Trophoblast cell (in vitro differentiated cells and primary cell): ENCODE data around the gene FIBCD1.

Source experiments
- DNase-seq, 2 donors: peaks; one replicate each; pipeline ENCODE4 v3.0.0-alpha.2; 2016
- H2AFZ ChIP-seq: 2 replicates; pipeline ENCODE4 v1.6.1; 2013; ENCODE audit warnings: low read length, moderate library complexity, mild to moderate bottlenecking; ENCODE audit not compliant: insufficient read depth, poor library complexity
- H2AK5ac ChIP-seq: 2 replicates; pipeline ENCODE4 v1.6.1; 2013; ENCODE audit warnings: mild to moderate bottlenecking, low read length
- H2BK120ac ChIP-seq: 2 replicates; pipeline ENCODE4 v1.6.1; 2013; ENCODE audit warnings: low read length, mild to moderate bottlenecking, moderate library complexity; ENCODE audit not compliant: insufficient read depth, poor library complexity
- H2BK12ac ChIP-seq: 2 replicates; pipeline ENCODE4 v1.6.1; 2013; ENCODE audit warnings: mild to moderate bottlenecking, low read length, moderate library complexity
- H2BK5ac ChIP-seq: 2 replicates; pipeline ENCODE4 v1.6.1; 2013; ENCODE audit warnings: low read length, low read depth, moderate library complexity, mild to moderate bottlenecking; ENCODE audit not compliant: poor library complexity
- H3K14ac ChIP-seq: 2 replicates; pipeline ENCODE4 v1.6.1; 2013; ENCODE audit warnings: mild to moderate bottlenecking, low read length
- H3K18ac ChIP-seq: 2 replicates; pipeline ENCODE4 v1.6.1; 2013; ENCODE audit warnings: mild to moderate bottlenecking, low read length
- H3K23ac ChIP-seq: 2 replicates; pipeline ENCODE4 v1.6.1; 2013; ENCODE audit warnings: low read length
- H3K27ac ChIP-seq: 2 replicates; pipeline ENCODE4 v1.5.1; 2013; ENCODE audit warnings: low read depth, mild to moderate bottlenecking, inconsistent platforms, low read length, moderate library complexity
- H3K27me3 ChIP-seq: 2 replicates; pipeline ENCODE4 v1.6.1; 2013; ENCODE audit warnings: inconsistent platforms, mild to moderate bottlenecking, low read length, moderate library complexity; ENCODE audit not compliant: insufficient read depth
- H3K36me3 ChIP-seq, 2 experiments: 1 replicate in 1 of 2; 2 replicates in 1 of 2; pipeline ENCODE4 v1.6.1; 2013; ENCODE audit warnings: low read length in 2 of 2, mild to moderate bottlenecking in 2 of 2, moderate library complexity in 1 of 2; ENCODE audit not compliant: insufficient read depth in 2 of 2, control insufficient read depth in 1 of 2
- H3K4ac ChIP-seq: 2 replicates; pipeline ENCODE4 v1.6.1; 2013; ENCODE audit warnings: low read depth, mild to moderate bottlenecking, low read length, moderate library complexity
- H3K4me1 ChIP-seq, 2 experiments: 1 replicate in 1 of 2; 2 replicates in 1 of 2; pipeline ENCODE4 v1.6.1; 2013; ENCODE audit warnings: low read length in 2 of 2, mild to moderate bottlenecking in 2 of 2, moderate library complexity in 1 of 2; ENCODE audit not compliant: insufficient read depth in 2 of 2, control insufficient read depth in 1 of 2
- H3K4me2 ChIP-seq: 2 replicates; pipeline ENCODE4 v1.6.1; 2013; ENCODE audit warnings: inconsistent platforms, mild to moderate bottlenecking, low read length, moderate library complexity
- H3K4me3 ChIP-seq: 2 replicates; pipeline ENCODE4 v1.5.1; 2013; ENCODE audit warnings: mild to moderate bottlenecking, low read depth, low read length, inconsistent platforms
- H3K79me1 ChIP-seq: one replicate; pipeline ENCODE4 v1.6.1; 2013; ENCODE audit warnings: low read length
- H3K79me2 ChIP-seq: 2 replicates; pipeline ENCODE4 v1.6.1; 2013; ENCODE audit warnings: low read length, mild to moderate bottlenecking; ENCODE audit not compliant: control insufficient read depth, insufficient read depth, poor library complexity
- H3K9ac ChIP-seq: 2 replicates; pipeline ENCODE4 v1.6.1; 2013; ENCODE audit warnings: mild to moderate bottlenecking, low read length
- H3K9me3 ChIP-seq: 2 replicates; pipeline ENCODE4 v1.6.1; 2013; ENCODE audit warnings: low read depth, mild to moderate bottlenecking, control low read depth, inconsistent platforms, low read length; ENCODE audit not compliant: insufficient read depth
- H4K12ac ChIP-seq: 2 replicates; pipeline ENCODE4 v1.6.1; 2013; ENCODE audit warnings: low read depth, mild to moderate bottlenecking, low read length, moderate library complexity
- H4K8ac ChIP-seq: 2 replicates; pipeline ENCODE4 v1.6.1; 2013; ENCODE audit warnings: low read depth, mild to moderate bottlenecking, low read length, moderate library complexity
- H4K91ac ChIP-seq: one replicate; pipeline ENCODE4 v1.6.1; 2013; ENCODE audit warnings: low read depth, mild to moderate bottlenecking, low read length, moderate library complexity
- WGBS: extraction: QIAGEN DNeasy Blood & Tissue Kit; methylation state at CpG from one replicate; pipeline ENCODE4 v1.1.7; 2013; ENCODE audit warnings: missing lambda C conversion rate; ENCODE audit not compliant: insufficient read length, insufficient coverage; ENCODE audit errors: extremely low coverage; 5-methylcytosine and 5-hydroxymethylcytosine counted together

Gene FIBCD1

GRCh38 chr9:130986356-130986965 lies 47.4 kb upstream of the FIBCD1 start:
- Histone ChIP-seq H3K4me3 (no peak overlapping the region), H2BK5ac (no peak overlapping the region), H3K18ac (no peak overlapping the region), H3K4ac (no peak overlapping the region), H3K14ac (no peak overlapping the region), H3K23ac (no peak overlapping the region), H2AK5ac (no peak overlapping the region), H3K79me1 (no peaks in the 10 kb centered on the region), H3K27ac (no peak overlapping the region), H2AFZ (no peak overlapping the region), H3K4me2 (no peak overlapping the region), H4K12ac (no peak overlapping the region), H2BK120ac (no peak overlapping the region), H3K9me3 (no peaks in the 10 kb centered on the region), H4K91ac (no peak overlapping the region), H3K9ac (no peak overlapping the region), H3K4me1 (no peaks in the 10 kb centered on the region), H3K36me3 (no peaks in the 10 kb centered on the region), H3K27me3 (no peaks in the 10 kb centered on the region), H4K8ac (no peak overlapping the region), H2BK12ac (no peak overlapping the region), H3K79me2 (no peaks in the 10 kb centered on the region)
- DNase-seq = no peak
- WGBS = no CpG with 5 or more reads among the region's 24 CpGs

DNA sequence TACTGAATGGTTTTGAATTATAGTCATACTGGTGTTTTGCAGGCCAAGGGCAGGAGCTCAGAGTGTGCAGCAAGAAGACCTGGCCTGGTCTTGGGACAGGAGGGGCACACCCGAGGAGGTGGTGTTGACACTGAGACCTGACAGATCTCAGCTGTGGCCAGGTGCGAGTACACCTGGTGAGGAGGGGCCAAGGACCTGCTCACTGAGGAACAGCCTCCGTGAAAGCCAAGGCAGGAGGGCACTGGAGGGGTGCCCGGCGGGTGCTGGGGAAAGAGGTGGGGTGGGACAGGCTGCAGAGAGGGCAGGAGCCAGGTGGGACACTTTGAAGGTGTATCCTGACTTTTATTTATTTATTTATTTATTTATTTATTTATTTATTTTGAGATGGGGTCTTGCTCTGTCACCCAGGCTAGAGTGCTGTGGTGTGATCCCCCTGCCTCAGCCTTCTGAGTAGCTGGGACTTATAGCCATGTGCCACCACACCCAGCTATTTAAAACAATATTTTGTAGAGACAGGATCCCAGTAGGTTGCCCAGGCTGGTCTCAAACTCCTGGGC lies 46.6 kb upstream of the FIBCD1 start:
- no peak overlapping the region for H3K4ac ChIP-seq
- no peak overlapping the region for H3K4me3 ChIP-seq
- no peak overlapping the region for H4K91ac ChIP-seq
- no peak overlapping the region for H2BK12ac ChIP-seq
- no peak overlapping the region for H2BK120ac ChIP-seq
- H3K9me3 ChIP-seq = no peaks in the 10 kb centered on the region
- H3K18ac ChIP-seq = no peak overlapping the region
- no peaks in the 10 kb centered on the region for H3K4me1 ChIP-seq
- no peak overlapping the region for H3K4me2 ChIP-seq
- WGBS = no CpG with 5 or more reads among the region's 5 CpGs
- no peaks in the 10 kb centered on the region for H3K79me1 ChIP-seq
- DNase-seq = no peak
- H4K8ac ChIP-seq = no peak overlapping the region
- H3K14ac ChIP-seq = no peak overlapping the region
- H2AFZ ChIP-seq = no peak overlapping the region
- H2BK5ac ChIP-seq = no peak overlapping the region
- H3K9ac ChIP-seq = no peak overlapping the region
- H3K79me2 ChIP-seq = no peaks in the 10 kb centered on the region
- H3K27me3 ChIP-seq = no peaks in the 10 kb centered on the region
- no peak overlapping the region for H3K23ac ChIP-seq
- H4K12ac ChIP-seq = no peak overlapping the region
- no peaks in the 10 kb centered on the region for H3K36me3 ChIP-seq
- no peak overlapping the region for H2AK5ac ChIP-seq
- H3K27ac ChIP-seq = no peak overlapping the region

DNA sequence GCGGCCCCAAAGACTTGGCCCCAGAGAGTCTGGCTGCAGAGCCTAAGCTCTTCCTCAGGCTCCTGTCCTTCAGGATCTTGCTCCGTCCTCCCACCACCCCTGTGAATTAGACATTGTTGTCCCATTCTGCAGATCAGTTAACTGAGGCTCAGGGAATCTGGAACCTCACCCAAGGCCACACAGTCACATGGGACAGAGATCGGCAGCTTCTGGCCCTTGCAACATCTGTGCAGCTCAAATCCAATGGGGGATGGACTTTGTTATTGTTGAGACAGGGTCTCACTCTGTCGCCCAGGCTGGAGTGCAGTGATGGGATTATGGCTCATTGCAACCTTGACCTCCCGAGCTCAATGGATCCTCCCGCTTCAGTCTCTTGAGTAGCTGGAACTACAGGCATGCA lies 46.0 kb upstream of the FIBCD1 start:
- Histone ChIP-seq H3K79me2 (no peaks in the 10 kb centered on the region), H3K4me1 (no peaks in the 10 kb centered on the region), H3K9me3 (no peaks in the 10 kb centered on the region), H3K4ac (no peak overlapping the region), H3K36me3 (no peaks in the 10 kb centered on the region), H4K12ac (no peak overlapping the region), H3K4me3 (no peak overlapping the region), H2BK120ac (no peak overlapping the region), H3K27ac (no peak overlapping the region), H2AK5ac (no peak overlapping the region), H2AFZ (no peak overlapping the region), H2BK5ac (no peak overlapping the region), H3K18ac (no peak overlapping the region), H2BK12ac (no peak overlapping the region), H3K23ac (no peak overlapping the region), H3K9ac (no peak overlapping the region), H3K14ac (no peak overlapping the region), H3K79me1 (no peaks in the 10 kb centered on the region), H4K91ac (no peak overlapping the region), H3K4me2 (no peak overlapping the region), H4K8ac (no peak overlapping the region), H3K27me3 (no peaks in the 10 kb centered on the region)
- no CpG with 5 or more reads among the region's 6 CpGs for WGBS
- no peak for DNase-seq

GRCh38 chr9:130984521-130984920 lies 45.5 kb upstream of the FIBCD1 start:
- Histone ChIP-seq H3K9ac (no peak overlapping the region), H3K79me2 (no peaks in the 10 kb centered on the region), H3K14ac (no peak overlapping the region)

More at GRCh38 chr9:130984521-130984920, 45.5 kb upstream of the FIBCD1 start:
- Histone ChIP-seq H4K12ac (no peak overlapping the region), H3K79me1 (no peaks in the 10 kb centered on the region), H3K36me3 (no peaks in the 10 kb centered on the region), H2BK120ac (no peak overlapping the region), H4K91ac (no peak overlapping the region), H2BK12ac (no peak overlapping the region), H3K27me3 (no peaks in the 10 kb centered on the region), H3K4me1 (no peaks in the 10 kb centered on the region), H2AK5ac (no peak overlapping the region), H3K4me2 (no peak overlapping the region), H3K27ac (no peak overlapping the region), H4K8ac (no peak overlapping the region), H2AFZ (no peak overlapping the region), H3K23ac (no peak overlapping the region), H2BK5ac (no peak overlapping the region), H3K4me3 (no peak overlapping the region), H3K9me3 (no peaks in the 10 kb centered on the region), H3K4ac (no peak overlapping the region), H3K18ac (no peak overlapping the region)
- no CpG with 5 or more reads among the region's 8 CpGs for WGBS
- no peak for DNase-seq
